Measurements from ENCODE around the gene ARHGEF28.

The ARHGEF28 gene

GRCh38 chr5:73625944-73626811 is at the start of gene ARHGEF28:
Gene ARHGEF28 (plus strand): TSS chr5:73626196. CDS start chr5:73684852, 58,656 bp downstream.
- ATAC-seq, result peak; percentile 85
- no peak for TF ChIP-seq PPARA (CRISPR knock-in tag; IDR thresholded peaks at IDR 0.05; ENCODE audit: borderline replicate concordance)
- TF ChIP-seq GLIS3 (CRISPR knock-in tag; IDR thresholded peaks at IDR 0.05), result 0 out of 2 replicates have a peak, but pooled peaks have one; percentile 30

GRCh38 chr5:73582285-73583145 is 43.5 kb upstream of the ARHGEF28 start:
- ATAC-seq, result no peak
- no peak for TF ChIP-seq TSHZ2 (CRISPR knock-in tag; IDR thresholded peaks at IDR 0.05)
- no peak for TF ChIP-seq POU6F1 (CRISPR knock-in tag; IDR thresholded peaks at IDR 0.05; ENCODE audit: borderline replicate concordance, low read depth)
- TF ChIP-seq TCF4 (CRISPR knock-in tag; IDR thresholded peaks at IDR 0.05; ENCODE audit: borderline replicate concordance), result no peak
- TF ChIP-seq BACH2 (CRISPR knock-in tag; IDR thresholded peaks at IDR 0.05; ENCODE audit: borderline replicate concordance), result no peak
- TF ChIP-seq TOX (CRISPR knock-in tag; IDR thresholded peaks at IDR 0.05; ENCODE audit: borderline replicate concordance), result no peak

- TF ChIP-seq CREB5 (CRISPR knock-in tag; IDR thresholded peaks at IDR 0.05; ENCODE audit: low read depth) (no peak), TSHZ2 (CRISPR knock-in tag; IDR thresholded peaks at IDR 0.05) (no peak), PPARA (CRISPR knock-in tag; IDR thresholded peaks at IDR 0.05; ENCODE audit: borderline replicate concordance) (no peak), CSRNP3 (CRISPR knock-in tag; IDR thresholded peaks at IDR 0.05) (no peak), TOX (CRISPR knock-in tag; IDR thresholded peaks at IDR 0.05; ENCODE audit: borderline replicate concordance) (no peak), PATZ1 (CRISPR knock-in tag; IDR thresholded peaks at IDR 0.05; ENCODE audit: borderline replicate concordance) (no peak), ZNF70 (CRISPR knock-in tag; IDR thresholded peaks at IDR 0.05) (no peak), ARNTL (CRISPR knock-in tag; IDR thresholded peaks at IDR 0.05; ENCODE audit: borderline replicate concordance, low read depth) (no peak), ZC3H10 (CRISPR knock-in tag; IDR thresholded peaks at IDR 0.05) (no peak), ZNF565 (CRISPR knock-in tag; conservative IDR thresholded peaks at IDR 0.05; ENCODE audit: low read depth) (no peak), RARB (CRISPR knock-in tag; IDR thresholded peaks at IDR 0.05) (no peak), GLIS3 (CRISPR knock-in tag; IDR thresholded peaks at IDR 0.05) (no peak)
- ATAC-seq, result no peak
These were observed 38.1 kb upstream of the ARHGEF28 start for GRCh38 chr5:73587923-73588322.
